ENCODE data around the gene CELF2.

Gene CELF2

GRCh38 chr10:11156480-11156879 lies 138.8 kb downstream of the CELF2 start:
- DNase-seq (ENCODE audit: low spot score) = no peak

- DNase-seq (ENCODE audit: low spot score) = no peak
Measured at GRCh38 chr10:11157292-11158076, 139.8 kb downstream of the CELF2 start.

- DNase-seq (ENCODE audit: low spot score) = no peak
Measured at GRCh38 chr10:11158080-11158479, 140.4 kb downstream of the CELF2 start.

- no peak for DNase-seq (ENCODE audit: low spot score)
Measured at GRCh38 chr10:11159543-11160215, 142.0 kb downstream of the CELF2 start.

- peak; percentile 30 for DNase-seq (ENCODE audit: low spot score)
Measured at GRCh38 chr10:11161096-11161495, 143.4 kb downstream of the CELF2 start.

GRCh38 chr10:11161910-11162309 lies 144.2 kb downstream of the CELF2 start:
- no peak for DNase-seq (ENCODE audit: low spot score)

- peak; percentile 72 for DNase-seq (ENCODE audit: low spot score)
Measured at GRCh38 chr10:11162828-11163599, 145.3 kb downstream of the CELF2 start.

- DNase-seq (ENCODE audit: low spot score) = no peak
Measured at GRCh38 chr10:11163780-11164550, 146.3 kb downstream of the CELF2 start.

GRCh38 chr10:11164551-11164802 lies 146.8 kb downstream of the CELF2 start:
- DNase-seq (ENCODE audit: low spot score) = no peak

GRCh38 chr10:11164803-11165590 lies 147.3 kb downstream of the CELF2 start:
- DNase-seq (ENCODE audit: low spot score) = peak; percentile 41

GRCh38 chr10:11165591-11166543 lies 148.2 kb downstream of the CELF2 start:
- DNase-seq (ENCODE audit: low spot score) = peak; percentile 70

GRCh38 chr10:11166550-11166949 lies 148.9 kb downstream of the CELF2 start:
- DNase-seq (ENCODE audit: low spot score) = no peak

- no peak for DNase-seq (ENCODE audit: low spot score)
Measured at GRCh38 chr10:11167233-11167966, 149.7 kb downstream of the CELF2 start.

- DNase-seq (ENCODE audit: low spot score) = no peak
Measured at GRCh38 chr10:11168423-11169090, 150.9 kb downstream of the CELF2 start.

- no peak for DNase-seq (ENCODE audit: low spot score)
Measured at GRCh38 chr10:11169976-11170375, 152.3 kb downstream of the CELF2 start.

- DNase-seq (ENCODE audit: low spot score) = no peak
Measured at GRCh38 chr10:11170574-11170973, 152.9 kb downstream of the CELF2 start.

GRCh38 chr10:11170993-11171851 lies 153.6 kb downstream of the CELF2 start:
- DNase-seq (ENCODE audit: low spot score) = no peak

GRCh38 chr10:11173042-11173441 lies 155.4 kb downstream of the CELF2 start:
- DNase-seq (ENCODE audit: low spot score) = no peak

Data from germinal center (tissue), 1 donor.